ENCODE results near the gene COPE.

The COPE gene

GRCh38 chr19:18945297-18945696 lies 26.1 kb upstream of the COPE start:
- no peaks in the 10 kb centered on the region for H4K20me1 ChIP-seq (ENCODE audit: insufficient read depth, low read length)
- no peak overlapping the region for H3K4me3 ChIP-seq (ENCODE audit: low read length)
- peaks cover 5% of the 10 kb centered on the region; the same call in 1 of the 2 replicates for H3K4me1 ChIP-seq (ENCODE audit: low read length)
- H3K9me3 ChIP-seq (ENCODE audit: insufficient read depth, low read length) = no peaks in the 10 kb centered on the region
- no peaks in the 10 kb centered on the region for H3K36me3 ChIP-seq (replicated peaks; ENCODE audit: low read depth, low read length)
- no peak overlapping the region for H3K4me2 ChIP-seq (ENCODE audit: low read length)
- TF ChIP-seq, protein P1, sequence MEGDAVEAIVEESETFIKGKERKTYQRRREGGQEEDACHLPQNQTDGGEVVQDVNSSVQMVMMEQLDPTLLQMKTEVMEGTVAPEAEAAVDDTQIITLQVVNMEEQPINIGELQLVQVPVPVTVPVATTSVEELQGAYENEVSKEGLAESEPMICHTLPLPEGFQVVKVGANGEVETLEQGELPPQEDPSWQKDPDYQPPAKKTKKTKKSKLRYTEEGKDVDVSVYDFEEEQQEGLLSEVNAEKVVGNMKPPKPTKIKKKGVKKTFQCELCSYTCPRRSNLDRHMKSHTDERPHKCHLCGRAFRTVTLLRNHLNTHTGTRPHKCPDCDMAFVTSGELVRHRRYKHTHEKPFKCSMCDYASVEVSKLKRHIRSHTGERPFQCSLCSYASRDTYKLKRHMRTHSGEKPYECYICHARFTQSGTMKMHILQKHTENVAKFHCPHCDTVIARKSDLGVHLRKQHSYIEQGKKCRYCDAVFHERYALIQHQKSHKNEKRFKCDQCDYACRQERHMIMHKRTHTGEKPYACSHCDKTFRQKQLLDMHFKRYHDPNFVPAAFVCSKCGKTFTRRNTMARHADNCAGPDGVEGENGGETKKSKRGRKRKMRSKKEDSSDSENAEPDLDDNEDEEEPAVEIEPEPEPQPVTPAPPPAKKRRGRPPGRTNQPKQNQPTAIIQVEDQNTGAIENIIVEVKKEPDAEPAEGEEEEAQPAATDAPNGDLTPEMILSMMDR (IDR thresholded peaks at IDR 0.05; ENCODE audit: low read depth, low read length) = no peak
- no peak for TF ChIP-seq EZH2phosphoT487 (IDR thresholded peaks at IDR 0.05; ENCODE audit: low read depth)
- no peak overlapping the region for H3K9ac ChIP-seq (ENCODE audit: low read length)
- H3K27me3 ChIP-seq (ENCODE audit: low read depth, low read length) = peaks cover 10% of the 10 kb centered on the region
- no peaks in the 10 kb centered on the region for H3K79me2 ChIP-seq (ENCODE audit: low read length)
- no peak overlapping the region for H3K27ac ChIP-seq (ENCODE audit: low read length)
- no peak overlapping the region for H2AFZ ChIP-seq (ENCODE audit: low read depth, low read length)

DNA sequence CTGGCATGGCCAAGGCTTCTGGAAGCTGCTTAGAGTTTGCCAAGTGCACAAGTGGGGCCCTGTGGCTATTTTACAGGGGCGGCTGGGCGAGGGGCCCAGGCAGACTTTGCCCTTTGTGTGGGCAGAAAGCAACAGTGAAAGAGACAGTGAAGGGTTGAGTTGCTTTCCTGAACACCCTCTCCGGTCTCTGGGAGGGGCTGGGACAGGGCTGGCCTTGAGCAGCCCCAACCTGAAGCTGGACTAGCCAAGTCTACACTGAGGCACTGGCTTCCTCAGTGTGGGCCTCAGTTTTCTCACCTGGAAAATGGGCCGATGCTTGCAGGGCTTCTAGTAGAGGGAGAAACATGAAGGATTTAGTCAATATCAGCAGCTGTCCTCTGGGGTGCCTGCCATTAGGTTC lies 24.3 kb upstream of the COPE start:
- TF ChIP-seq EZH2phosphoT487 (IDR thresholded peaks at IDR 0.05; ENCODE audit: low read depth) = no peak
- TF ChIP-seq, protein P1 (IDR thresholded peaks at IDR 0.05; ENCODE audit: low read depth, low read length) = no peak
- H3K27me3 ChIP-seq (ENCODE audit: low read depth, low read length) = peaks cover 10% of the 10 kb centered on the region
- no peak overlapping the region for H3K4me3 ChIP-seq (ENCODE audit: low read length)
- H3K79me2 ChIP-seq (ENCODE audit: low read length) = no peaks in the 10 kb centered on the region
- H3K4me1 ChIP-seq (ENCODE audit: low read length) = peaks cover 12% of the 10 kb centered on the region; the same call in 1 of the 2 replicates
- no peak overlapping the region for H3K27ac ChIP-seq (ENCODE audit: low read length)
- H3K36me3 ChIP-seq (replicated peaks; ENCODE audit: low read depth, low read length) = no peaks in the 10 kb centered on the region
- H3K4me2 ChIP-seq (ENCODE audit: low read length) = no peak overlapping the region
- no peak overlapping the region for H3K9ac ChIP-seq (ENCODE audit: low read length)
- H2AFZ ChIP-seq (ENCODE audit: low read depth, low read length) = no peak overlapping the region
- H4K20me1 ChIP-seq (ENCODE audit: insufficient read depth, low read length) = no peaks in the 10 kb centered on the region
- H3K9me3 ChIP-seq (ENCODE audit: insufficient read depth, low read length) = no peaks in the 10 kb centered on the region

- Histone ChIP-seq H3K9ac (ENCODE audit: low read length) (no peak overlapping the region), H3K79me2 (ENCODE audit: low read length) (no peaks in the 10 kb centered on the region), H3K36me3 (replicated peaks; ENCODE audit: low read depth, low read length) (no peaks in the 10 kb centered on the region), H3K27ac (ENCODE audit: low read length) (no peak overlapping the region), H3K4me2 (ENCODE audit: low read length) (no peak overlapping the region), H2AFZ (ENCODE audit: low read depth, low read length) (no peak overlapping the region), H3K4me1 (ENCODE audit: low read length) (peaks cover 12% of the 10 kb centered on the region; the same call in 1 of the 2 replicates), H3K4me3 (ENCODE audit: low read length) (no peak overlapping the region), H4K20me1 (ENCODE audit: insufficient read depth, low read length) (no peaks in the 10 kb centered on the region), H3K9me3 (ENCODE audit: insufficient read depth, low read length) (no peaks in the 10 kb centered on the region), H3K27me3 (ENCODE audit: low read depth, low read length) (peaks cover 10% of the 10 kb centered on the region)
- TF ChIP-seq, protein P1 (IDR thresholded peaks at IDR 0.05; ENCODE audit: low read depth, low read length) = no peak
- TF ChIP-seq EZH2phosphoT487 (IDR thresholded peaks at IDR 0.05; ENCODE audit: low read depth) = no peak
These were observed 23.5 kb upstream of the COPE start for GRCh38 chr19:18942692-18943091.

- no peak for TF ChIP-seq EZH2phosphoT487 (IDR thresholded peaks at IDR 0.05; ENCODE audit: low read depth)
- TF ChIP-seq, protein P1 (IDR thresholded peaks at IDR 0.05; ENCODE audit: low read depth, low read length) = no peak
- no peaks in the 10 kb centered on the region for H3K36me3 ChIP-seq (replicated peaks; ENCODE audit: low read depth, low read length)
- H3K9ac ChIP-seq (ENCODE audit: low read length) = peak overlapping the region; percentile 25; the same call in 1 of the 2 replicates
- peak overlapping the region; percentile 74 for H3K4me2 ChIP-seq (ENCODE audit: low read length)
- peaks cover 10% of the 10 kb centered on the region for H3K27me3 ChIP-seq (ENCODE audit: low read depth, low read length)
- H3K79me2 ChIP-seq (ENCODE audit: low read length) = no peaks in the 10 kb centered on the region
- peak overlapping the region; percentile 82 for H2AFZ ChIP-seq (ENCODE audit: low read depth, low read length)
- H3K9me3 ChIP-seq (ENCODE audit: insufficient read depth, low read length) = no peaks in the 10 kb centered on the region
- no peak overlapping the region for H3K27ac ChIP-seq (ENCODE audit: low read length)
- H3K4me1 ChIP-seq (ENCODE audit: low read length) = peaks cover 12% of the 10 kb centered on the region; the same call in 1 of the 2 replicates
- H4K20me1 ChIP-seq (ENCODE audit: insufficient read depth, low read length) = no peaks in the 10 kb centered on the region
- H3K4me3 ChIP-seq (ENCODE audit: low read length) = peak overlapping the region; percentile 71
These were observed 22.6 kb upstream of the COPE start for GRCh38 chr19:18941628-18942354.

All from OCI-LY3 (cell line).